Muscle of leg (tissue), 11 donors: ENCODE data around the gene NAALADL2. TPM values are rescaled to one million over a fixed set of nuclear protein-coding genes. Genes with fewer than 3 reads are reported as not detected.
"Not testable (repeated sequence)": the region's sequence is repeated elsewhere in the genome, so short reads cannot be mapped to it uniquely, and the experiment has no call there.

Experiments used
- DNase-seq: peaks from one replicate; pipeline ENCODE4 v3.0.0; 2013
- H3K27ac ChIP-seq: one replicate; pipeline ENCODE4 v1.5.1; 2013; ENCODE audit warnings: mild to moderate bottlenecking, low read length, control low read depth
- H3K27me3 ChIP-seq: one replicate; pipeline ENCODE4 v1.6.1; 2013; ENCODE audit warnings: low read length; ENCODE audit not compliant: control insufficient read depth, insufficient read depth
- H3K36me3 ChIP-seq: one replicate; pipeline ENCODE4 v1.6.1; 2013; ENCODE audit warnings: low read length; ENCODE audit not compliant: control insufficient read depth, insufficient read depth
- H3K4me1 ChIP-seq: one replicate; pipeline ENCODE4 v1.6.1; 2013; ENCODE audit warnings: low read length; ENCODE audit not compliant: control insufficient read depth, insufficient read depth
- H3K4me3 ChIP-seq: one replicate; pipeline ENCODE4 v1.5.1; 2013; ENCODE audit warnings: low read length, control low read depth
- H3K9me3 ChIP-seq: replicated peaks from 2 replicates; pipeline ENCODE4 v1.6.1; 2013; ENCODE audit warnings: low read depth, low read length; ENCODE audit not compliant: control insufficient read depth
- WGBS: methylation state at CpG from one replicate; pipeline ENCODE4 v1.1.5; 2013; ENCODE audit warnings: missing lambda C conversion rate; ENCODE audit not compliant: insufficient coverage; 5-methylcytosine and 5-hydroxymethylcytosine counted together
- polyA plus RNA-seq, 8 donors: library from polyadenylated mRNA; unstranded; fragments of 120-200 nt; gene quantifications; one replicate each; pipeline versions ENCODE4 v1.2.1 to v1.2.3, GENCODE V29; 2013; ENCODE audit warnings: inconsistent platforms in 1 of 8, low replicate concordance in 1 of 8; ENCODE audit not compliant: insufficient read length in 8 of 8, insufficient read depth in 1 of 8
- total RNA-seq: library from RNA; stranded (reverse); fragments of 120-200 nt; gene quantifications from one replicate; pipeline ENCODE4 v1.2.4, GENCODE V29; 2013

The NAALADL2 gene
- total and polyA plus RNA-seq, 9 donors = 4.8 to 17.4 (median 8.0) TPM

DNA sequence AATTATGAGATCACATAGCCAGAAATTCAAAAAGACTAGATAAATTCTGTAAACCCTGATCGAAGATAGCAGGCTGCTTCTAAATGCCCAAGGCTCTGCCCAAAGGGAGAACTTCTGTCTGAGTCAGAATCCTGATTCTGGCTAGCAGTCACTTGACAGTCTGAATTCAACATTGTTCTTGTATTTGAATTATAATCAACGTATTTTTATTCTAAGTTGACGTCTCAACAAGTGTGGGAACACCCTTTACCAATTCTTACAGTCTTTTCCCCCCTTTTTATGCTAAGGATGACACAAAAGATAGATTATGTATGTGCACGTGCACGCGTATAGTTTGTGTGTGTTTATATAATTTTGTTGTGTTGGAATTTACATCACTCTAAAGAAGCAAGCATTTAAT, 552.8 kb downstream of the NAALADL2 start:
- no peaks in the 10 kb centered on the region for H3K36me3 ChIP-seq
- WGBS = no CpG with 5 or more reads among the region's 6 CpGs
- H3K4me3 ChIP-seq = no peak overlapping the region
- no peaks in the 10 kb centered on the region for H3K9me3 ChIP-seq
- DNase-seq = no peak
- no peak overlapping the region for H3K27ac ChIP-seq
- H3K4me1 ChIP-seq = no peaks in the 10 kb centered on the region
- H3K27me3 ChIP-seq = no peaks in the 10 kb centered on the region

DNA sequence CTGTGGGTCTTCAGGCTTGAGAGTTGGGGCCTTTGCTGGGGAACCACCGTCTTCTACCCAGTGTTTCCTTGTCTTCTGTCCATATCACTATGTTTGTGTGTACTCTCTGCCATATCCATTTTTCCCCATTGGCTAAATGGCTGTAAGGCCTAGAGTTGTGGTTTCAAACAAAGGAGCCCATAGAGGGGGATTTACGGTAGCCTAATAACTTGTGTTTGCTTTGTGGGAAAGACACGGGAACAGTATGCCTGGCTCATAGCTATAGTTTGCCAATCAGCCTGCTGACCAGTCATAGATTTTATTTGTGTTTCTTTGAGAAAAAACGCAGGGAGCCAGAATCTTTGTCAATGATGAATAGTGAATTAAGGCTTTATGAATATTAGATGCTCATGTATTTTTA, 554.8 kb downstream of the NAALADL2 start:
- no peak for DNase-seq
- no peaks in the 10 kb centered on the region for H3K9me3 ChIP-seq
- H3K27me3 ChIP-seq = no peaks in the 10 kb centered on the region
- WGBS = 100% methylated on average over 2 of the region's 4 CpGs
- H3K27ac ChIP-seq = no peak overlapping the region
- no peak overlapping the region for H3K4me3 ChIP-seq
- H3K36me3 ChIP-seq = no peaks in the 10 kb centered on the region
- no peaks in the 10 kb centered on the region for H3K4me1 ChIP-seq

DNA sequence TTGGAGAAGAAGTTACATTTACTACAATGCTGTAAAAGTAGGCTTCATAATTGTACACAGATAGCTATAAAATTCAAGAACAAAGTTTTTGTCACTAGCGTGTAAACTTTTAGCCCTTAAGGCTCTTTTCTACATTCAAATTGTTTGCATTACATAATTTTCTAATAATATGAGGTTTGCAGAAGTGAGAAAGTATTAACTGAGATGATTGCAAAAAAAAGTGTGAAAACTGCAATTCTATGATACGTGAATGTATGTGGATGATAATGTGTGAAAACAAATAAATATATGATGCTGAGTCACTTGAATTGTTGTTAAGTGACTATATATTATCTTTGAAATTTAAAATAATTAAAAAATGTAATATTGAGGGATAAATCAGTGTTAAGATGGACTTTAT, 557.5 kb downstream of the NAALADL2 start:
- Histone ChIP-seq H3K27me3 (no peaks in the 10 kb centered on the region), H3K4me3 (no peak overlapping the region), H3K4me1 (no peaks in the 10 kb centered on the region), H3K36me3 (no peaks in the 10 kb centered on the region), H3K27ac (no peak overlapping the region), H3K9me3 (no peaks in the 10 kb centered on the region)
- WGBS = no CpG with 5 or more reads among the region's 2 CpGs
- DNase-seq = no peak

DNA sequence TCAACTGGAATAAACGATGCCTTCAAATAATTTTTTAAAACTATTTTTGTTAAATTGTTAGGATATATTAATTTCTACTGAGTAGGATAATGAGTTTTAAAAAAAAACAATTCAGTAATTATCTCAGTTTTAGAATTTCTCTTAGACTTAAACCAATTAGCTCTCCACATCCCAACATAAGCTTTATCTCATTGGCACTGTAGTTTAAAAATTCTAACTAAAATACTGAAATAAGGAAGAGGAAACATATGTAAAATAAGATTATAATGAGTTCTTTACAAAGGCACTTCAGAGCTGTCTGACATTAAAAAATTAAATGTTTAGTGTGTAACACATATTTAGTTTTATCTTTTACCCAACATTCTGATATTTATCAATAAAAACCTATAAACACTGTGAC, 558.3 kb downstream of the NAALADL2 start:
- H3K4me3 ChIP-seq = no peak overlapping the region
- H3K9me3 ChIP-seq = no peaks in the 10 kb centered on the region
- no peak for DNase-seq
- H3K27ac ChIP-seq = no peak overlapping the region
- no CpG with 5 or more reads among the region's 1 CpG for WGBS
- no peaks in the 10 kb centered on the region for H3K4me1 ChIP-seq
- no peaks in the 10 kb centered on the region for H3K36me3 ChIP-seq
- H3K27me3 ChIP-seq = no peaks in the 10 kb centered on the region

DNA sequence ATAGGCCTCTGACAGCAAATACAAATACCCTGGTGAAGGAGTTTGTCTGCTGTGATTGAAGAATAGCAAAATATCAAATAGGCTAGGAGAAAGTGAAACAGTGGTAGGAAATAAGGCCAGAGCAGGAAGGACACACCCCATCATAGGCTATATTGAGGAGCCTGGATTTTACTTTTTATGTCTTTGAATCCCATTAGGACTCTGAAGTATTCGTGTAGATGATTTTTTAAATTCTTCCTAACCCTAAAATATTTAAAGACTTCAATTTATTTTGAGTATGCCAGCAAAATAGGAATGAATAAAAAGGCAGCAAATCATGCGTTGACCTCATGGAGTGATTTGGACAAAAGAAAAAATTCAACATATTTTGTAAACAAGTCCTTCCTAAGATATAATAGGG, 562.8 kb downstream of the NAALADL2 start:
- no CpG with 5 or more reads among the region's 2 CpGs for WGBS
- DNase-seq = no peak

DNA sequence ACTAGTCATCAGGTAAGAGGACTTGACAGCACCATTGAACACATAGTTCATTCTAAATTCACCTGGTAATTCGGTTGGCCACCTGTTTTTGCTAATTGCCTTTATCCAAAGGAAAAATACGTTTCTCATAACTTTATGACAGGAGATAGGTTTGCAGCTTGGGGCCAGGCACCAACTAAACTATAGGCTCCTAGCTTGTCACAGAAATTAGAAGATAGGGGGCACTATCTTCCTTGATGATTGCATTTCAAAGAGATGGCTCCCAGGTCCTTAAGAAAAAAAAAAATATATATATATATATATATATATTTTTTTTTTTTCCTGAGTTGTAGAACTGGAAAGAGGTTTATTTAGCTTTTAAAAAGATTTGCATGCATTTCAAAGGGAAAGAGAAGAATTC, 563.6 kb downstream of the NAALADL2 start:
- Histone ChIP-seq H3K36me3 (no peaks in the 10 kb centered on the region), H3K4me3 (no peak overlapping the region), H3K4me1 (no peaks in the 10 kb centered on the region), H3K27ac (no peak overlapping the region), H3K27me3 (no peaks in the 10 kb centered on the region), H3K9me3 (no peaks in the 10 kb centered on the region)
- DNase-seq = no peak
- no CpG with 5 or more reads among the region's 2 CpGs for WGBS

More for the DNA sequence above, 562.8 kb downstream of the NAALADL2 start:
- H3K36me3 ChIP-seq = no peaks in the 10 kb centered on the region
- H3K27ac ChIP-seq = no peak overlapping the region
- H3K27me3 ChIP-seq = no peaks in the 10 kb centered on the region
- no peaks in the 10 kb centered on the region for H3K4me1 ChIP-seq
- H3K4me3 ChIP-seq = no peak overlapping the region
- H3K9me3 ChIP-seq = no peaks in the 10 kb centered on the region

DNA sequence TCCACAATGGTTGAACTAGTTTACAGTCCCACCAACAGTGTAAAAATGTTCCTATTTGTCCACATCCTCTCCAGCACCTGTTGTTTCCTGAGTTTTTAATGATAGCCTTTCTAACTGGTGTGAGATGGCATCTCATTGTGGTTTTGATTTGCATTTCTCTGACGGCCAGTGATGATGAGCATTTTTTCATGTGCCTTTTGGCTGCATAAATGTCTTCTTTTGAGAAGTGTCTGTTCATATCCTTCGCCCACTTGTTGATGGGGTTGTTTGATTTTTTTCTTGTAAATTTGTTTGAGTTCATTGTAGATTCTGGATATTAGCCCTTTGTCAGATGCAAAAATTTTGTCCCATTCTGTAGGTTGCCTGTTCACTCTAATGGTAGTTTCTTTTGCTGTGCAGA, 564.7 kb downstream of the NAALADL2 start:
- H3K36me3 ChIP-seq, H3K9me3 ChIP-seq, H3K4me3 ChIP-seq, H3K27me3 ChIP-seq, H3K4me1 ChIP-seq, H3K27ac ChIP-seq, DNase-seq: not testable (repeated sequence)
- WGBS = no CpG with 5 or more reads among the region's 2 CpGs

DNA sequence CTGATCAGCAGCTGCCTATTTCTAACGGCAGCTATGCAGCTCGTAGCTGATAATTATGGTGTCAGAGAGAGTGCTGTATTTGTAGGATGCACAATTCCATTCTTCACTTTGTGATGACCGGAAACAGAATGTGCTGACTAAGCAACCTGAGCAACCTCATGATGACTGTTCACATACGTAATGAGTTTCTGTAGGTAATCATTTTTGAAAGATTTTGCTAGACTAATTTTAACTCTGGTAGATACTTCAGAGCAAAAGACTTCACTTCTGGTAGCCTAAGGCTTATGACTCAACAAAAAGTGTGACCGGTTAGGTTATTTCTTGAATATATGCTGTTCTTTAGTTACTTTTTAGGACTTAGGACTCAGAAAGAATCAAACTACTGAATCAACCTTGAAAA, 567.7 kb downstream of the NAALADL2 start:
- no peak for DNase-seq
- Histone ChIP-seq H3K36me3 (no peaks in the 10 kb centered on the region), H3K4me3 (no peak overlapping the region), H3K27ac (no peak overlapping the region), H3K4me1 (no peaks in the 10 kb centered on the region), H3K9me3 (no peaks in the 10 kb centered on the region), H3K27me3 (no peaks in the 10 kb centered on the region)
- WGBS = no CpG with 5 or more reads among the region's 5 CpGs

DNA sequence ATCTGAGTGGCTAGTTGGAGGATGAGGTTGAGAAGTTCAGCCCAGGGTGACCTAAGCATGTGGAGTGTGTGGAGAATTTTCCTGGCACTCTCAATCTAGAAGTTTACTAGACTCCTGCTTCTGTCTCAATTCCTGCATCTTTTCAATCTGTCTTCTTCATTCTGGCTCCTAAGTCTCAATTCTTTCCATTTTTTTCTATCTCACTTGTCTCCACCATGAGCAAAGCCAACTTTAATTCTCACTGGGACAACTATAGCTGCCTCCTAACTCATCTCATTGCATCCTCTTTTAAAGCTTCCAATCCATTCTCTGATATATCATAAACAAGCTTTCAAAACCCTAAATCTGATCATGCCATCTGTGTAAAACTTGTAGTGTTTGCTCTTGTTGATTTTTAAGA, 569.3 kb downstream of the NAALADL2 start:
- peak; percentile 87 for DNase-seq
- peak overlapping the region; percentile 32 for H3K27ac ChIP-seq
- no peaks in the 10 kb centered on the region for H3K4me1 ChIP-seq
- no peaks in the 10 kb centered on the region for H3K9me3 ChIP-seq
- H3K4me3 ChIP-seq = no peak overlapping the region
- H3K36me3 ChIP-seq = no peaks in the 10 kb centered on the region
- H3K27me3 ChIP-seq = no peaks in the 10 kb centered on the region

DNA sequence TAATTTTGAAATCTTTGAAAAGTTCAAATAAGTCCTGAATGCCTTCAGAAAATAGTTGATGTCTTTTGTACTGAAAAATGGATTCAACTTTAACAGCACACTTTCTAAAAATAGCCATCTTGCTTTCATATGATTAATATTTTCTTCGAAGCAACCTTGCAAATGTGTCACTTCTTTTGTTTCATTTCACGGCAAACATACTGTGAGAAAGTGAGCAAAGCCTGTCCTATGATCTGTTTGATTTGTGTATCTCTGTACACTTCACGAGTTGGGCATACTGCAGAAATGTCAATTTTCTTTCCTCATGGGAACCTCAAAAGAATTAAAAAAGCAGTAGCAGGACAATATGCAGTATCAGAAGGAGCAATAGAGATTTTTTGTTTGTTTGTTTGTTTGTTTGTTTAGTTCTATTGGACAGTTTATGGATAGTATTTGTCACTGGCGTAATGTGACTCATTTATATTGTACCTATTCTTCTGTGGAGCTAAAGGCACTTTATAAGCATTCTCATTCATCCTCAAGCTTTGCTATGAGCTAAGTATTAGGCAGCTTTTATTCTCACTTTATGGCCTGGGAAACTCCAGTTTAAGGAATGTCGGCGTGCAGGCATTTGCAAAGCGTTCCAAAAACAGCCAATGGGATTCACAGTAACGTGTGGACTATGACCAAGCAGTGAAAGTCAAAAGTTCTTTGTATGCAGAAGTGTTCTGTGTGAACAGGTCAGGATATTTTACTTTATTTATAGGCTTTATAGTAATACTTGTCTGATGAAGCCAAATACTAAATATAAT, 572.0 kb downstream of the NAALADL2 start:
- Histone ChIP-seq H3K4me3 (no peak overlapping the region), H3K27ac (peak overlapping the region; percentile 75), H3K4me1 (no peaks in the 10 kb centered on the region), H3K36me3 (no peaks in the 10 kb centered on the region), H3K27me3 (no peaks in the 10 kb centered on the region), H3K9me3 (no peaks in the 10 kb centered on the region)
- 16% methylated on average over 3 of the region's 8 CpGs for WGBS
- peak; percentile 93 for DNase-seq
